A673 (cell line): Measurements from ENCODE around the gene TTC39B. TPM values are rescaled to one million over a fixed set of nuclear protein-coding genes. Genes with fewer than 3 reads are reported as not detected.
A peak's percentile ranks its signal among the peaks of the same experiment; 100 is the strongest.

ENCODE experiments used
- BruUV-seq: library from RNA; stranded (reverse); fragments of 400-500 nt; replicated peaks from 2 replicates; lab custom pipeline; 2021; lab: Mats Ljungman, UMichigan
- CTCF ChIA-PET: fragments of 300-600 bp; sonication (Branson Sonifier 250); formaldehyde crosslinking; loops from one replicate; lab custom pipeline; 2022; ENCODE audit warnings: antibody characterized with exemption; lab: Charles Lee
- POLR2A ChIA-PET: fragments of 300-600 bp; sonication (Branson Sonifier 250); formaldehyde crosslinking; loops from one replicate; lab custom pipeline; 2022; ENCODE audit warnings: antibody characterized with exemption; ENCODE audit not compliant: low non-redundant PET; lab: Charles Lee
- DNase-seq: peaks from one replicate; pipeline ENCODE4 v3.0.0-alpha.2; 2015; ENCODE audit warnings: low spot score
- H3K27ac ChIP-seq: fragments of 200-600 bp; sonication (generic); 2 replicates; pipeline ENCODE4 v1.5.1; 2016; ENCODE audit warnings: mixed run types, low read depth, mild to moderate bottlenecking, mixed read lengths, antibody characterized with exemption, low read length; ENCODE audit not compliant: poor library complexity, severe bottlenecking
- H3K27me3 ChIP-seq: fragments of 200-600 bp; sonication (generic); replicated peaks from 2 replicates; pipeline ENCODE4 v1.6.1; 2017; ENCODE audit warnings: mixed run types, low read depth, mild to moderate bottlenecking, mixed read lengths, antibody characterized with exemption, low read length; ENCODE audit not compliant: insufficient read depth, poor library complexity
- H3K36me3 ChIP-seq: fragments of 200-600 bp; sonication (generic); 2 replicates; pipeline ENCODE4 v1.6.1; 2016; ENCODE audit warnings: mixed run types, mild to moderate bottlenecking, mixed read lengths, antibody characterized with exemption, low read length; ENCODE audit not compliant: insufficient read depth, poor library complexity, severe bottlenecking
- H3K4me1 ChIP-seq: fragments of 200-600 bp; sonication (generic); 2 replicates; pipeline ENCODE4 v1.6.1; 2017; ENCODE audit warnings: mixed run types, mild to moderate bottlenecking, mixed read lengths, antibody characterized with exemption, low read length; ENCODE audit not compliant: insufficient read depth, poor library complexity, severe bottlenecking
- H3K4me3 ChIP-seq: fragments of 200-600 bp; sonication (generic); 2 replicates; pipeline ENCODE4 v1.5.1; 2016; ENCODE audit warnings: low read depth, mixed run types, mild to moderate bottlenecking, mixed read lengths, low read length; ENCODE audit not compliant: poor library complexity, severe bottlenecking
- H3K9me3 ChIP-seq: fragments of 200-600 bp; sonication (generic); 2 replicates; pipeline ENCODE4 v1.6.1; 2016; ENCODE audit warnings: mixed run types, low read depth, mild to moderate bottlenecking, mixed read lengths, antibody characterized with exemption, low read length; ENCODE audit not compliant: poor library complexity, severe bottlenecking
- EZH2 ChIP-seq: fragments of 200-600 bp; sonication (generic); IDR thresholded peaks from 2 replicates; pipeline ENCODE4 v1.6.1; 2017; ENCODE audit warnings: borderline replicate concordance, low read depth, mild to moderate bottlenecking, mixed read lengths, antibody characterized with exemption, low read length; ENCODE audit not compliant: poor library complexity, severe bottlenecking
- intact Hi-C: fragments of 100-400 bp; cut with micrococcal nuclease; formaldehyde crosslinking; loops from one replicate; pipeline ENCODE4 v1.10.0; 2022; ENCODE audit not compliant: unreplicated experiment
- total RNA-seq: library from RNA; stranded (reverse); gene quantifications from 2 replicates; pipeline ENCODE4 v1.2.3, GENCODE V29; 2021
- TF ChIP-seq, protein P1 (sequence below): fragments of 300-800, 200-600 bp; sonication (generic); conservative IDR thresholded peaks from 2 replicates; pipeline ENCODE4 v1.5.1; 2017; ENCODE audit warnings: low read depth, mild to moderate bottlenecking, antibody characterized with exemption, low read length, moderate library complexity, mixed read lengths

TTC39B gene
- total RNA-seq, 1 experiment from 2014 or later: 0.52 TPM

- Histone ChIP-seq H3K36me3 (no peaks in the 10 kb centered on the region), H3K4me3 (no peak overlapping the region), H3K27me3 (no peaks in the 10 kb centered on the region), H3K27ac (no peak overlapping the region), H3K4me1 (peaks cover 5% of the 10 kb centered on the region), H3K9me3 (no peaks in the 10 kb centered on the region)
- CTCF ChIA-PET: no interaction called here
- no TSS peak for BruUV-seq
- DNase-seq: no peak
- POLR2A ChIA-PET: no interaction called here
- intact Hi-C loops: no loop called here
- no peak for TF ChIP-seq EZH2
- TF ChIP-seq, protein P1, sequence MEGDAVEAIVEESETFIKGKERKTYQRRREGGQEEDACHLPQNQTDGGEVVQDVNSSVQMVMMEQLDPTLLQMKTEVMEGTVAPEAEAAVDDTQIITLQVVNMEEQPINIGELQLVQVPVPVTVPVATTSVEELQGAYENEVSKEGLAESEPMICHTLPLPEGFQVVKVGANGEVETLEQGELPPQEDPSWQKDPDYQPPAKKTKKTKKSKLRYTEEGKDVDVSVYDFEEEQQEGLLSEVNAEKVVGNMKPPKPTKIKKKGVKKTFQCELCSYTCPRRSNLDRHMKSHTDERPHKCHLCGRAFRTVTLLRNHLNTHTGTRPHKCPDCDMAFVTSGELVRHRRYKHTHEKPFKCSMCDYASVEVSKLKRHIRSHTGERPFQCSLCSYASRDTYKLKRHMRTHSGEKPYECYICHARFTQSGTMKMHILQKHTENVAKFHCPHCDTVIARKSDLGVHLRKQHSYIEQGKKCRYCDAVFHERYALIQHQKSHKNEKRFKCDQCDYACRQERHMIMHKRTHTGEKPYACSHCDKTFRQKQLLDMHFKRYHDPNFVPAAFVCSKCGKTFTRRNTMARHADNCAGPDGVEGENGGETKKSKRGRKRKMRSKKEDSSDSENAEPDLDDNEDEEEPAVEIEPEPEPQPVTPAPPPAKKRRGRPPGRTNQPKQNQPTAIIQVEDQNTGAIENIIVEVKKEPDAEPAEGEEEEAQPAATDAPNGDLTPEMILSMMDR: no peak
Observed at GRCh38 chr9:15308511-15308910, 1.5 kb upstream of the TTC39B start.

DNA sequence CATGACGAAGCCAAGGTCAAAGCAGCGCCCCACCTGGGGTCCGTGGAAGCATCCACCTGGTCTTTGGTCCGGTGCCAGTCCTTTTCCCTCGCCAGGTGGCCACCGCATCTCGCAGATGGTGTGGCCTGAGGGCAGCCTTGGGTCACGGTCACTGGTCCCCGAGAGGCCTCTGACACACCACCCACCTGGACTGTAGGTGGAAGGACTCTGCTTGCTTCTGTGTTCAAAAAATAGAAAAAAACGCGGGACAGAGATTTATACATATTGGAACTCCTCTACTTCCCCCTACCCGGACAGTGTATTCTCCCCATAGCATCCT is 466 bp upstream of the TTC39B start:
- no TSS peak for BruUV-seq
- no peak for DNase-seq
- Histone ChIP-seq H3K4me1 (peaks cover 5% of the 10 kb centered on the region), H3K4me3 (peak overlapping the region; percentile 65), H3K9me3 (no peaks in the 10 kb centered on the region), H3K27me3 (no peaks in the 10 kb centered on the region), H3K27ac (no peak overlapping the region), H3K36me3 (no peaks in the 10 kb centered on the region)
- TF ChIP-seq, protein P1: no peak
- TF ChIP-seq EZH2: no peak
- ChIA-PET CTCF (no interaction called here), POLR2A (interaction anchor here (0.6 kb wide), 1 partner anchor 372 kb away, joined by 4 read pairs; no protein-coding TSS in a partner anchor)
- intact Hi-C loops: no loop called here

GRCh38 chr9:15306068-15306756 is 804 bp downstream of the TTC39B start:
- no peak for DNase-seq
- intact Hi-C loops: no loop called here
- H3K27me3 ChIP-seq: no peaks in the 10 kb centered on the region
- no TSS peak for BruUV-seq
- ChIA-PET CTCF (no interaction called here), POLR2A (no interaction called here)
- H3K36me3 ChIP-seq: no peaks in the 10 kb centered on the region
- peaks cover 5% of the 10 kb centered on the region for H3K4me1 ChIP-seq
- TF ChIP-seq, protein P1: no peak
- no peak for TF ChIP-seq EZH2
- no peaks in the 10 kb centered on the region for H3K9me3 ChIP-seq
- peak overlapping the region; percentile 65 for H3K4me3 ChIP-seq
- H3K27ac ChIP-seq: no peak overlapping the region
